ENCODE results near the gene TXNDC2.
"Not testable (repeated sequence)": the region's sequence is repeated elsewhere in the genome, so short reads cannot be mapped to it uniquely, and the experiment has no call there.

DNA sequence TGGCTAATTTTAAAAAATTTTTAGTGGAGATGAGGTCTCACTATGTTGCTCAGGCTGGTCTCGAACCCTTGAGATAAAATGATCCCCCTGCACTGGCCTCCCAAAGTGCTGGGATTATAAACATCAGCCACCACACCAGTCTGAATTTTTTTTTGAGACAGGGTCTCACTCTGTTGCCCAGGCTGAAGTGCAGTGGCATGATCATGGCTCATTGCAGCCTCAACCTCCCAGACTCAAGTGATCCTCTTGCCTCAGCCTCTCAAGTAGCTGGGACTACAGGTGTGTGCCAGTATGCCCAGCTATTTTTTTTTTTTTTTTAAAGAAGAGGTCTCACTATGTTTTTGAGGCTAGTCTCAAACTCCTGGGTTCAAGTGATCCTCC is 13.8 kb downstream of the TXNDC2 start:
- TF ChIP-seq, protein P1, sequence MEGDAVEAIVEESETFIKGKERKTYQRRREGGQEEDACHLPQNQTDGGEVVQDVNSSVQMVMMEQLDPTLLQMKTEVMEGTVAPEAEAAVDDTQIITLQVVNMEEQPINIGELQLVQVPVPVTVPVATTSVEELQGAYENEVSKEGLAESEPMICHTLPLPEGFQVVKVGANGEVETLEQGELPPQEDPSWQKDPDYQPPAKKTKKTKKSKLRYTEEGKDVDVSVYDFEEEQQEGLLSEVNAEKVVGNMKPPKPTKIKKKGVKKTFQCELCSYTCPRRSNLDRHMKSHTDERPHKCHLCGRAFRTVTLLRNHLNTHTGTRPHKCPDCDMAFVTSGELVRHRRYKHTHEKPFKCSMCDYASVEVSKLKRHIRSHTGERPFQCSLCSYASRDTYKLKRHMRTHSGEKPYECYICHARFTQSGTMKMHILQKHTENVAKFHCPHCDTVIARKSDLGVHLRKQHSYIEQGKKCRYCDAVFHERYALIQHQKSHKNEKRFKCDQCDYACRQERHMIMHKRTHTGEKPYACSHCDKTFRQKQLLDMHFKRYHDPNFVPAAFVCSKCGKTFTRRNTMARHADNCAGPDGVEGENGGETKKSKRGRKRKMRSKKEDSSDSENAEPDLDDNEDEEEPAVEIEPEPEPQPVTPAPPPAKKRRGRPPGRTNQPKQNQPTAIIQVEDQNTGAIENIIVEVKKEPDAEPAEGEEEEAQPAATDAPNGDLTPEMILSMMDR (IDR thresholded peaks at IDR 0.05), result not testable (repeated sequence)
- not testable (repeated sequence) for TF ChIP-seq POLR2A (IDR thresholded peaks at IDR 0.05)
